ENCODE data around the gene TXNRD1.
A peak's percentile ranks its signal among the peaks of the same experiment; 100 is the strongest.
"Not testable (repeated sequence)": the region's sequence is repeated elsewhere in the genome, so short reads cannot be mapped to it uniquely, and the experiment has no call there.

The TXNRD1 gene

GRCh38 chr12:104190641-104191176 lies 24.9 kb upstream of the TXNRD1 start:
- no peak for DNase-seq (ENCODE audit: low spot score)

GRCh38 chr12:104197264-104197663 lies 18.3 kb upstream of the TXNRD1 start:
- DNase-seq (ENCODE audit: low spot score), result no peak

GRCh38 chr12:104199964-104200363 lies 15.6 kb upstream of the TXNRD1 start:
- no peak for DNase-seq (ENCODE audit: low spot score)

- DNase-seq (ENCODE audit: low spot score), result peak; percentile 74
Observed at GRCh38 chr12:104201238-104202001, 14.2 kb upstream of the TXNRD1 start.

GRCh38 chr12:104204690-104205480 lies 10.7 kb upstream of the TXNRD1 start:
- DNase-seq (ENCODE audit: low spot score), result no peak

- DNase-seq (ENCODE audit: low spot score), result no peak
Observed at GRCh38 chr12:104207416-104208205, 8.0 kb upstream of the TXNRD1 start.

- DNase-seq (ENCODE audit: low spot score), result no peak
Observed at GRCh38 chr12:104212516-104212915, 3.1 kb upstream of the TXNRD1 start.

GRCh38 chr12:104213952-104214351 lies 1.6 kb upstream of the TXNRD1 start:
- peak; percentile 53 for DNase-seq (ENCODE audit: low spot score)

GRCh38 chr12:104216521-104216924 lies 944 bp downstream of the TXNRD1 start:
- DNase-seq (ENCODE audit: low spot score), result no peak

GRCh38 chr12:104218506-104218905 lies 2.9 kb downstream of the TXNRD1 start:
- DNase-seq (ENCODE audit: low spot score), result not testable (repeated sequence)

GRCh38 chr12:104218935-104219334 lies 3.4 kb downstream of the TXNRD1 start:
- no peak for DNase-seq (ENCODE audit: low spot score)

- no peak for DNase-seq (ENCODE audit: low spot score)
Observed at GRCh38 chr12:104219361-104219892, 3.8 kb downstream of the TXNRD1 start.

GRCh38 chr12:104219908-104220404 lies 4.4 kb downstream of the TXNRD1 start:
- DNase-seq (ENCODE audit: low spot score), result peak; percentile 43

- DNase-seq (ENCODE audit: low spot score), result no peak
Observed at GRCh38 chr12:104220931-104221330, 5.4 kb downstream of the TXNRD1 start.

- DNase-seq (ENCODE audit: low spot score), result no peak
Observed at GRCh38 chr12:104222976-104223375, 7.4 kb downstream of the TXNRD1 start.

GRCh38 chr12:104223712-104224111 lies 8.1 kb downstream of the TXNRD1 start:
- no peak for DNase-seq (ENCODE audit: low spot score)

GRCh38 chr12:104226672-104227071 lies 11.1 kb downstream of the TXNRD1 start:
- DNase-seq (ENCODE audit: low spot score), result no peak

- no peak for DNase-seq (ENCODE audit: low spot score)
Observed at GRCh38 chr12:104230304-104231095, 14.9 kb downstream of the TXNRD1 start.

- DNase-seq (ENCODE audit: low spot score), result no peak
Observed at GRCh38 chr12:104232609-104233280, 17.2 kb downstream of the TXNRD1 start.

- no peak for DNase-seq (ENCODE audit: low spot score)
Observed at GRCh38 chr12:104234926-104235499, 19.4 kb downstream of the TXNRD1 start.
